ENCODE measurements around the gene EGFR. TPM values are rescaled to one million over a fixed set of nuclear protein-coding genes. Genes with fewer than 3 reads are reported as not detected.

EGFR gene
- total RNA-seq, 1 donor from 2014 or later, result 5.0 TPM

DNA sequence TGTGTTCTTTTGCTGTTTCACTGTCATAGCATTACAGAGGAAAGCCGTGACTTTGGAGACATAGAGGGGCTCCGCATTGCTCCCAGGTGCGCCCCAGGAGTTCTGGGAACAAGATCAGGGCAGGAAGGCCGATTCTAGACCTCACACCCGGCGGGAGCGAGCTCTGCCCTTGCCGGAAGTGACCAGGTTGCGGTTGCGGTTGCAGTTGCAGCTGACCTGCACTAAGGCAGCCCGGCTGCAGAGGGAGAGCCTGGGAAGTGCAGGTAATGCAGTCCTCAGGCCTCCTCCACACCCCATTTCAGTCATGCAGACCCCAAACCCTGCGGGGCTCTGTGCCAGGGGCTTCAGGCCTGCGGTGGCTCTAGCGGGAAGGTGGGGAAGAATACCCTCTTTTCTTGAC, 216.3 kb downstream of the EGFR start:
- Mint-ChIP-seq H3K36me3 (ENCODE audit: low read depth, unreplicated experiment) (no peaks in the 10 kb centered on the region), H3K27ac (ENCODE audit: unreplicated experiment) (no peak overlapping the region), H3K27me3 (ENCODE audit: unreplicated experiment) (peaks cover 5% of the 10 kb centered on the region), H3K9me3 (ENCODE audit: unreplicated experiment) (no peaks in the 10 kb centered on the region), H3K4me1 (ENCODE audit: unreplicated experiment) (no peaks in the 10 kb centered on the region), H3K4me3 (ENCODE audit: unreplicated experiment) (no peak overlapping the region)
- TF ChIP-seq, protein P1, sequence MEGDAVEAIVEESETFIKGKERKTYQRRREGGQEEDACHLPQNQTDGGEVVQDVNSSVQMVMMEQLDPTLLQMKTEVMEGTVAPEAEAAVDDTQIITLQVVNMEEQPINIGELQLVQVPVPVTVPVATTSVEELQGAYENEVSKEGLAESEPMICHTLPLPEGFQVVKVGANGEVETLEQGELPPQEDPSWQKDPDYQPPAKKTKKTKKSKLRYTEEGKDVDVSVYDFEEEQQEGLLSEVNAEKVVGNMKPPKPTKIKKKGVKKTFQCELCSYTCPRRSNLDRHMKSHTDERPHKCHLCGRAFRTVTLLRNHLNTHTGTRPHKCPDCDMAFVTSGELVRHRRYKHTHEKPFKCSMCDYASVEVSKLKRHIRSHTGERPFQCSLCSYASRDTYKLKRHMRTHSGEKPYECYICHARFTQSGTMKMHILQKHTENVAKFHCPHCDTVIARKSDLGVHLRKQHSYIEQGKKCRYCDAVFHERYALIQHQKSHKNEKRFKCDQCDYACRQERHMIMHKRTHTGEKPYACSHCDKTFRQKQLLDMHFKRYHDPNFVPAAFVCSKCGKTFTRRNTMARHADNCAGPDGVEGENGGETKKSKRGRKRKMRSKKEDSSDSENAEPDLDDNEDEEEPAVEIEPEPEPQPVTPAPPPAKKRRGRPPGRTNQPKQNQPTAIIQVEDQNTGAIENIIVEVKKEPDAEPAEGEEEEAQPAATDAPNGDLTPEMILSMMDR (IDR thresholded peaks at IDR 0.05; ENCODE audit: unreplicated experiment), result no peak
- no peak for DNase-seq (ENCODE audit: low spot score)

DNA sequence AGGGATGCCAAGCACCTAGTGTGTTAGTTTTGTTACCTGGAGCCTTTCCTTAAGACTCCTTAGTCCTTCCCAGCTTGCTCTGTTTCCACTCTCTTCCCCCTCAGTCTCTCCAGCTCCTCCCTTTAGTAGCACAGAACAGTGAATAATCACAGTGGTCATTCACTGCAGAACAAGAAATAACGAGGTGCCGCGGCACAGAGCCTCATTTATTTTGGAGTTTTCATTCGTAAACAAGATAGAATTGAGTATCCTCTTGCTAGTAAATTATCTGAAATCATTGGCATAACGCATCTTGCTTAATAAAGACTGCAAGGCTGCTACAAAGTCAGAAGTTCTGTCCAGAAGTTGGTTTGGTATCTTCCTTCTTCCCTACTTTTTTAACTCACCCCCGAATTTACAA, 217.0 kb downstream of the EGFR start:
- no peak overlapping the region for H3K27ac Mint-ChIP-seq (ENCODE audit: unreplicated experiment)
- no peaks in the 10 kb centered on the region for H3K4me1 Mint-ChIP-seq (ENCODE audit: unreplicated experiment)
- DNase-seq (ENCODE audit: low spot score), result no peak
- peaks cover 5% of the 10 kb centered on the region for H3K27me3 Mint-ChIP-seq (ENCODE audit: unreplicated experiment)
- H3K4me3 Mint-ChIP-seq (ENCODE audit: unreplicated experiment), result no peak overlapping the region
- TF ChIP-seq, protein P1 (IDR thresholded peaks at IDR 0.05; ENCODE audit: unreplicated experiment), result no peak
- H3K36me3 Mint-ChIP-seq (ENCODE audit: low read depth, unreplicated experiment), result no peaks in the 10 kb centered on the region
- H3K9me3 Mint-ChIP-seq (ENCODE audit: unreplicated experiment), result no peaks in the 10 kb centered on the region

DNA sequence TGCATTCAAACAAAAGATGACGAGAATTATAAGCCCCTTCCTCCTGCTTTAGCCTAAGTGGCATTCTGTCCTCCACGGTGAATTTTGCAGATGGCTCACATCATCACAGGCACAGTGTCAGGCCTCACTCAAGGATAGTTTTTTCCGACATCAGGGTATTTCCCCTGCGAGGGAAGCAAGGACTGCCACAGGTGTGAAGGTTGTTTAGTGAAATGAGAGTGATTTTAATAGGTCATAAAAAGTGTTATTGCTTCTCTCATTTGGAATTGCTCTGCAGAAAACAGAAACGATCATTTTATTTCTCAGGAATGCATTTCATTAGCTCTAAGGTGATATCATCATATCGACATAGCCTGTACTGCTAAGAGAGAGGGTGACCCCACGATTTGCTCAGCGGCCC, 217.7 kb downstream of the EGFR start:
- Mint-ChIP-seq H3K4me1 (ENCODE audit: unreplicated experiment) (no peaks in the 10 kb centered on the region), H3K27me3 (ENCODE audit: unreplicated experiment) (peaks cover 5% of the 10 kb centered on the region), H3K9me3 (ENCODE audit: unreplicated experiment) (no peaks in the 10 kb centered on the region), H3K4me3 (ENCODE audit: unreplicated experiment) (no peak overlapping the region), H3K36me3 (ENCODE audit: low read depth, unreplicated experiment) (no peaks in the 10 kb centered on the region), H3K27ac (ENCODE audit: unreplicated experiment) (no peak overlapping the region)
- no peak for DNase-seq (ENCODE audit: low spot score)
- TF ChIP-seq, protein P1 (IDR thresholded peaks at IDR 0.05; ENCODE audit: unreplicated experiment), result no peak

DNA sequence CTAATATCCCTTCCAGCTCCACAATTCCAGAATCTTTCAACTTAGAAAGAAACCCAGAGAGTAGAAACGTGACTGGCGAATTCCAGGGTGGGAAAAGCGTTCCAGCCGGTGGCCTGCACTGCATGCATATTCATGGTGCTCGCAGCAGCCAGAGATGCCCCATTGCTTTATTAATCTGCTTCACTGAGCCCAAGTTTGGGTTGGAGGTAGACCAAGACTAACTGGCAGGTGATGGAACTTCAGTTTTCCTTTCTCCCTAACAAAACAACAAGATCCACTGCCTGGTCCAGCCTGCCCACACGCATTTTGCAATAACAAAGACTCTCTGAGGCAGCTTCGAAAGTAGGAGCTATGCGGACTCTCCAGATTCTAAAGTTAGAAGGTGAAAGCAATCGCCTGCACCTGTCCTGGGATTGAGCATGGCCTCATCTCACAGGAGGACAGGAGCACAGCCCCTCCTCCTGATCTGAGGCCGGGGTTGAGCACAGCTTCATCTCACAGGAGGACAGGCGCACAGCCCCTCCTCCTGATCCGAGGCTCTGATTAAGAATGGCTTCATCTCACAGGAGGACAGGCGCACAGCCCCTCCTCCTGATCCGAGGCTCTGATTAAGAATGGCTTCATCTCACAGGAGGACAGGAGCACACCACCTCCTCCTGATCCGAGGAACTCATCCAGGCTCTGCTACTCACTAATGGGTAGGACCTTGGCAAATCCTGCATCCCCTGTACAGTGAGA, 218.5 kb downstream of the EGFR start:
- no peak for DNase-seq (ENCODE audit: low spot score)
- no peaks in the 10 kb centered on the region for H3K9me3 Mint-ChIP-seq (ENCODE audit: unreplicated experiment)
- H3K4me1 Mint-ChIP-seq (ENCODE audit: unreplicated experiment), result no peaks in the 10 kb centered on the region
- no peak overlapping the region for H3K4me3 Mint-ChIP-seq (ENCODE audit: unreplicated experiment)
- no peaks in the 10 kb centered on the region for H3K36me3 Mint-ChIP-seq (ENCODE audit: low read depth, unreplicated experiment)
- peaks cover 5% of the 10 kb centered on the region for H3K27me3 Mint-ChIP-seq (ENCODE audit: unreplicated experiment)
- H3K27ac Mint-ChIP-seq (ENCODE audit: unreplicated experiment), result no peak overlapping the region
- TF ChIP-seq, protein P1 (IDR thresholded peaks at IDR 0.05; ENCODE audit: unreplicated experiment), result no peak

DNA sequence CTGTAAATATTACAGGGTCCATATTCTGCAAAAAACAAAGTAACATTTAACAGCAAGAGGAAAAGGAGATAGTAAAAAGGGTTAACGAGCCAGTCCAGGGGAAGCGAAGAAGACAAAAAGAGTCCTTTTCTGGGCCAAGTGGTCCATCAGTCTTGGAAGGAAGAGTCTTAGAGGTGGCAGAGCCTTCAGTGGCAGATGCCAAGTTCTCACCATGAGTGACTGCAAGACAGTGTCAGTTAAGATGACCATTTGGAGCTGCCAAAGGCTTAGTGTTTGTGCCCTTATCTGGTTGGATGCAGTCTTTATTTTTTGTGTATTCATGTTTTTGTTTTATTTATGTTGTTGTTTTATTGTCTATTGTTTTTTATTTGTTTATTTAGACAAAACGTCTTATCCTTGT, 220.6 kb downstream of the EGFR start:
- Mint-ChIP-seq H3K27ac (ENCODE audit: unreplicated experiment) (no peak overlapping the region), H3K4me3 (ENCODE audit: unreplicated experiment) (no peak overlapping the region), H3K9me3 (ENCODE audit: unreplicated experiment) (no peaks in the 10 kb centered on the region), H3K4me1 (ENCODE audit: unreplicated experiment) (no peaks in the 10 kb centered on the region), H3K27me3 (ENCODE audit: unreplicated experiment) (peaks cover 1% of the 10 kb centered on the region), H3K36me3 (ENCODE audit: low read depth, unreplicated experiment) (no peaks in the 10 kb centered on the region)
- no peak for DNase-seq (ENCODE audit: low spot score)
- TF ChIP-seq, protein P1 (IDR thresholded peaks at IDR 0.05; ENCODE audit: unreplicated experiment), result no peak
